PC-3 (cell line): ENCODE measurements around the gene HPSE2. TPM values are rescaled to one million over a fixed set of nuclear protein-coding genes. Genes with fewer than 3 reads are reported as not detected.

Source experiments
- ATAC-seq: fragments of 200-7000 bp; cut with Tn5 transposase; 2 replicates; pipeline ENCODE4 v1.9.1; 2020; ENCODE audit warnings: mild to moderate bottlenecking, moderate library complexity
- BruUV-seq: library from RNA; stranded (reverse); fragments of 400-500 nt; replicated peaks from 2 replicates; lab custom pipeline; 2021; lab: Mats Ljungman, UMichigan
- CTCF ChIA-PET: fragments of 300-600 bp; sonication (Branson Sonifier 250); formaldehyde crosslinking; loops from one replicate; lab custom pipeline; 2022; ENCODE audit warnings: antibody characterized with exemption; lab: Charles Lee
- POLR2A ChIA-PET: fragments of 300-600 bp; sonication (Branson Sonifier 250); formaldehyde crosslinking; loops from one replicate; lab custom pipeline; 2022; ENCODE audit warnings: antibody characterized with exemption; ENCODE audit not compliant: unreplicated experiment; lab: Charles Lee
- DNase-seq: peaks from one replicate; pipeline ENCODE4 v3.0.0-alpha.2; 2015
- H2AFZ ChIP-seq: fragments of 300-600 bp; sonication (generic); 2 replicates; pipeline ENCODE4 v1.6.0; 2016; ENCODE audit warnings: antibody characterized with exemption, low read length
- H3F3A ChIP-seq: fragments of 300-600 bp; sonication (generic); one replicate; pipeline ENCODE4 v1.6.0; 2017; ENCODE audit warnings: antibody characterized with exemption, low read length, control low read depth, mild to moderate bottlenecking; ENCODE audit not compliant: unreplicated experiment
- H3K27ac ChIP-seq: fragments of 300-600 bp; sonication (generic); 2 replicates; pipeline ENCODE4 v1.5.1; 2016; ENCODE audit warnings: mild to moderate bottlenecking, low read length
- H3K27me3 ChIP-seq: fragments of 300-600 bp; sonication (generic); 2 replicates; pipeline ENCODE4 v1.6.1; 2016; ENCODE audit warnings: low read length, mixed read lengths
- H3K36me3 ChIP-seq: fragments of 300-600 bp; sonication (generic); 2 replicates; pipeline ENCODE4 v1.6.1; 2016; ENCODE audit warnings: low read depth, mixed run types, low read length, mixed read lengths
- H3K4me1 ChIP-seq: fragments of 300-600 bp; sonication (generic); 2 replicates; pipeline ENCODE4 v1.5.1; 2016; ENCODE audit warnings: low read length; ENCODE audit not compliant: insufficient read depth
- H3K4me2 ChIP-seq: fragments of 300-600 bp; sonication (generic); 2 replicates; pipeline ENCODE4 v1.6.0; 2016; ENCODE audit warnings: low read length
- H3K4me3 ChIP-seq: fragments of 300-600 bp; sonication (generic); 2 replicates; pipeline ENCODE4 v1.5.1; 2016; ENCODE audit warnings: mild to moderate bottlenecking, low read length, mixed read lengths
- H3K79me2 ChIP-seq: fragments of 300-600 bp; sonication (generic); 2 replicates; pipeline ENCODE4 v1.6.1; 2017; ENCODE audit warnings: low read length, mixed read lengths
- H3K9ac ChIP-seq: fragments of 300-600 bp; sonication (generic); 2 replicates; pipeline ENCODE4 v1.6.0; 2016; ENCODE audit warnings: mild to moderate bottlenecking, low read length
- H3K9me2 ChIP-seq: fragments of 300-600 bp; sonication (generic); replicated peaks from 2 replicates; pipeline ENCODE4 v1.6.1; 2016; ENCODE audit warnings: mixed run types, low read length, mixed read lengths
- H3K9me3 ChIP-seq: fragments of 300-600 bp; sonication (generic); 2 replicates; pipeline ENCODE4 v1.6.1; 2016; ENCODE audit warnings: low read length, mixed read lengths
- H4K20me1 ChIP-seq: fragments of 300-600 bp; sonication (generic); 2 replicates; pipeline ENCODE4 v1.6.1; 2016; ENCODE audit warnings: low read length, mixed read lengths
- CTCF ChIP-seq: fragments of 300-600 bp; sonication (generic); conservative IDR thresholded peaks from 2 replicates; pipeline ENCODE4 v1.5.1; 2017; ENCODE audit warnings: antibody characterized with exemption, low read depth, mild to moderate bottlenecking, low read length
- EZH2 ChIP-seq: fragments of 300-600 bp; sonication (generic); IDR thresholded peaks from one replicate; pipeline ENCODE4 v1.6.1; 2017; ENCODE audit warnings: antibody characterized with exemption, mild to moderate bottlenecking, low read length; ENCODE audit not compliant: unreplicated experiment
- EZH2phosphoT487 ChIP-seq: fragments of 300-600 bp; sonication (generic); IDR thresholded peaks from 2 replicates; pipeline ENCODE4 v1.6.1; 2018; ENCODE audit warnings: mild to moderate bottlenecking, antibody characterized with exemption, low read length, borderline replicate concordance
- intact Hi-C: fragments of 100-400 bp; cut with micrococcal nuclease; formaldehyde crosslinking; loops from 2 replicates; pipeline ENCODE4 v1.9.0; 2023
- total RNA-seq: library from RNA; depleted of rRNA; stranded (reverse); fragments of >200 nt; gene quantifications from 2 replicates; pipeline ENCODE4 v1.2.3, GENCODE V29; 2014

Gene HPSE2
- total RNA-seq, 1 experiment from 2014 or later: 0.15 TPM

GRCh38 chr10:99013885-99014284, 221.8 kb downstream of the HPSE2 start:
- POLR2A ChIA-PET: no interaction called here
- CTCF ChIA-PET: no interaction called here
- Histone ChIP-seq H3K9me3 (no peaks in the 10 kb centered on the region), H3K4me3 (no peak overlapping the region), H3K9ac (no peak overlapping the region), H3K9me2 (no peaks in the 10 kb centered on the region), H3K36me3 (no peaks in the 10 kb centered on the region), H3K79me2 (no peaks in the 10 kb centered on the region), H3K4me2 (no peak overlapping the region), H3F3A (no peaks in the 10 kb centered on the region), H3K4me1 (no peaks in the 10 kb centered on the region), H4K20me1 (no peaks in the 10 kb centered on the region), H2AFZ (no peak overlapping the region), H3K27ac (no peak overlapping the region), H3K27me3 (no peaks in the 10 kb centered on the region)
- ATAC-seq (no peak), DNase-seq (no peak)
- no TSS peak for BruUV-seq
- intact Hi-C loops: no loop called here
- no peak for TF ChIP-seq CTCF
- TF ChIP-seq EZH2phosphoT487: no peak
- TF ChIP-seq EZH2: no peak

GRCh38 chr10:99010286-99010685, 225.4 kb downstream of the HPSE2 start:
- TF ChIP-seq EZH2phosphoT487 (no peak), CTCF (no peak), EZH2 (no peak)
- DNase-seq: no peak

GRCh38 chr10:99008054-99008453, 227.6 kb downstream of the HPSE2 start:
- Histone ChIP-seq H3K4me2 (no peak overlapping the region), H3K4me3 (no peak overlapping the region), H3K27me3 (no peaks in the 10 kb centered on the region), H3F3A (no peaks in the 10 kb centered on the region), H3K27ac (no peak overlapping the region), H3K9ac (no peak overlapping the region), H3K9me3 (no peaks in the 10 kb centered on the region), H3K9me2 (no peaks in the 10 kb centered on the region), H3K79me2 (no peaks in the 10 kb centered on the region), H3K36me3 (no peaks in the 10 kb centered on the region), H2AFZ (no peak overlapping the region), H3K4me1 (no peaks in the 10 kb centered on the region), H4K20me1 (no peaks in the 10 kb centered on the region)
- no TSS peak for BruUV-seq
- ChIA-PET POLR2A (no interaction called here), CTCF (no interaction called here)
- ATAC-seq: no peak
- TF ChIP-seq EZH2 (no peak), EZH2phosphoT487 (no peak), CTCF (no peak)
- no peak for DNase-seq
- intact Hi-C loops: no loop called here

More at GRCh38 chr10:99010286-99010685, 225.4 kb downstream of the HPSE2 start:
- Histone ChIP-seq H3K4me1 (no peaks in the 10 kb centered on the region), H3K9ac (no peak overlapping the region), H3K27ac (no peak overlapping the region), H3K4me2 (no peak overlapping the region), H3K9me2 (no peaks in the 10 kb centered on the region), H3K4me3 (no peak overlapping the region), H4K20me1 (no peaks in the 10 kb centered on the region), H3K9me3 (no peaks in the 10 kb centered on the region), H3F3A (no peaks in the 10 kb centered on the region), H3K27me3 (no peaks in the 10 kb centered on the region), H3K79me2 (no peaks in the 10 kb centered on the region), H2AFZ (no peak overlapping the region), H3K36me3 (no peaks in the 10 kb centered on the region)
- no TSS peak for BruUV-seq
- ATAC-seq: no peak
- ChIA-PET POLR2A (no interaction called here), CTCF (no interaction called here)
- intact Hi-C loops: no loop called here
